ENCODE results near the gene GFI1B.

GRCh38 chr9:132975961-132976360 is 2.5 kb upstream of the GFI1B start:
- TF ChIP-seq CTCF (IDR thresholded peaks at IDR 0.05) (no peak), EP300 (IDR thresholded peaks at IDR 0.05) (no peak)
